GM19455 (cell line): ENCODE results near the gene ARHGEF4.
"Not testable (repeated sequence)": the region's sequence is repeated elsewhere in the genome, so short reads cannot be mapped to it uniquely, and the experiment has no call there.

Source experiments
- ATAC-seq: cut with Tn5 transposase; IDR thresholded peaks from one replicate; pipeline ENCODE4 v1.9.1; 2021; ENCODE audit not compliant: unreplicated experiment

The ARHGEF4 gene

DNA sequence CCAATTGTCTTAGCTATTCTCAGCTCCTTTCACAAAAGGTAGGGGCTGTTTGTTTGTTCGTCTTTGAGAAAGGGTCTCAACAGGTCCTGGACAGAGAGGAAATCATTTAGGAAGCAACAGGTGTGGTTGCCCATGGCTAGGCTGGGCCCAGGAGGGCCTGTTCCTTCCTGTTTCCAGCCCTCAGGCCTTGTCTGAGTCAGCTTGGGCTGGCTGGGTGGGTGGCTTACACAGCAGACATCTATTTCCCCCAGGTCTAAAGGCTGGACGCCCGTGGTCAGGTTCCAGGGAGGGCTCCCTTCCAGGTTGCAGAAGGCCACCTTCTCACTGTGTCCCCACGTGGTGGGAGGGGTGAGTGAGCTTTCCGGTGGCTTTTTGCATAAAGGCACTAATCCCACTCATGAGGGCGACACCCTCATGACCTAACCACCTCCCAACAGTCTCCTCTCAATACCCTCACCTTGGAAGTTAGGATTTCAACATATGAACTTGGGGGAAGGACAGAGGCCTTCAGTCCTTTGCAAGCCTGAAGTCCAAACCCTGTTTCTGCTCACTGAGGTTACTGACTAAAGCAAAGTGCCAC, 45.5 kb downstream of the ARHGEF4 start:
- ATAC-seq = no peak

DNA sequence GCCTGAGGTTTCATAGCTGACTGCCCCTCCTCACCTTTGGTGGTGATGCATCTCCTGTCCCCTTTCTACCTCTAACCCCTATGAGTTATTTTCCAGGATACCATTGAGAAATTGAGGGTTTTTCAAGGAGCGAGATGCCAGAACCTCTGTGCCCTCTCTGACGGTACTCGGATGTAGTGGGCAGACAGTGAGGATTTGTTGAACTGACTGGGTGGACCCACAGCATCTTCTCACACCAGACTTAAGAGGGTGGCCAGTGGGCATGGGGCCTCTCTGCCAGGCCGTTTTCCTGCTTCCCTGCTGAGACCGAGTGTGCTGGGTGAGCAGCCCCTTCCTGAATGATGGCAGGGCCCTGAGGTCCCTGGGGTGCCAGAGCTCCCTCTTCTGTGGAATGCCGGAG, 46.3 kb downstream of the ARHGEF4 start:
- ATAC-seq = no peak

DNA sequence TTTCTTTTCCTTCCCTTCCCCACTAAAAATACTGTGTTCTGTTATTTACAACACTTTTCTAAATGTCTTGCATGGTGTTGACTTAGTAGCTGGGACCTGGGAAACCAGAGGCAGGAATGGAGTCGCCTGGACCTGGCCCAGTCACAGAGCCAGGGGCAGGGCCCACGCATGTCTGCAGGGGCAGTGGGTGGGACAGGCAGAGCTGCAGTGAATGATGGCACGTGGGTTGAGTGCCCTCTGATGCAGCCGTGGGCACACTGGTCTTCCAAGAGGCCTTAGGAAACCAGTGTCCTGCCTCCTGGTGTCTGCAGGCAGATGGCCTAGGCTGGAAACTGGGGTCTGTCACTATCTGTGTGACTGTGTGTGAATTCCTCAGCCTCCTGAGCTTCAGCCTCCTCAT, 46.8 kb downstream of the ARHGEF4 start:
- ATAC-seq = no peak

DNA sequence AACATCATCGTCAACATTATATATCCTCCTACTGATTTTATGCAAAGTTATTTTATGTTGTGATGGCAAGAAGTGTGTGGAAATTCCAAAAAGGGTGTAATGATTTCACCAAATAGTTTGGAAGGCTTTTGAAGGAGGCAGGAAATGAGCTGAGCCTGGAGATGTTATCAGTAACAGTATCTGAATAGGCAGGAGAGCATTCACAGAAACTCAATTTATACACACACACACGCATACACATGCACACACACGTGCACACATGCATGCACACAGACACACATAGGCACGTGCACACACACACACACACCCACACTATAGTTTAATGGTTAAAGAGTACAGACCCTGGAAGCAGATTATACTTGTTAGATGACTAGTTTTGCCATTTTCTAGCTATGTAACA, 47.3 kb downstream of the ARHGEF4 start:
- ATAC-seq = no peak

DNA sequence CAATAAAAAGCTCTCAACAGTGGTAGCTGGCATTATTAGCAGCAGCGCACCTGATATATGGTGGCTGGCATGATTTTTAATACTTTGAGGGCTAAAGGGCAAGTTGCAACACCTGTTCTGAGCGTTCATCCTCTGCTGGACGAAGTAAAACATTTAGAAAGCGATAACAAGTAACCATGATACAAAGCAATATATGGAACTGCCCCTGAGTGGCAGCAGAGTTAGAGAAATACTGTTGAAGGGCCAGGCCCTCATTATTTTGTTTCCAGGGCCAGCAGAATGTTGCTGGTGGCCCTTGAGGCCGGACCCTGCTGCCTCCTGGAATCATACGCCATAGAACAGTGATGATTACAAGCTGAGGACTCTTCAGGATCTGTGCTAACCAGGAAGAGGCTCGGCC, 47.8 kb downstream of the ARHGEF4 start:
- no peak for ATAC-seq

DNA sequence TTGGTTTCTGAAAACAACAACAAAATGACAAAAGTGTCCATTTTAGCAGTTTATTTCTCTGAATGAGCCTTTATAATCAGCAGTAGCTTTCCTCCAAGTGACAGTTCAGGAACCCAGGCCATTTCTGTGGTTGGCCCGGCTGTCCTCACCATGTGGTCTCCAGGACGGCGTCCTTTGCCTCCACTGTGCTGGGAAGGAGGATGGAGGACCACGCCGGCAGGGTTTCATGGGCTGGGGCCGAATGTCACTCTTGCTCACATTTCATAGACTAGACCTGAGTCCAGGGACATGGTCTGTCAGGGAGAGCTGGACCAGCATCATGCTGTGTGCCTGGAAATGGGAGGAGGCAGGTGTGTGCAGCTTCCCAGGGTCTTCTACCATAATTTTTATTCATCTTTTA, 50.9 kb downstream of the ARHGEF4 start:
- no peak for ATAC-seq

DNA sequence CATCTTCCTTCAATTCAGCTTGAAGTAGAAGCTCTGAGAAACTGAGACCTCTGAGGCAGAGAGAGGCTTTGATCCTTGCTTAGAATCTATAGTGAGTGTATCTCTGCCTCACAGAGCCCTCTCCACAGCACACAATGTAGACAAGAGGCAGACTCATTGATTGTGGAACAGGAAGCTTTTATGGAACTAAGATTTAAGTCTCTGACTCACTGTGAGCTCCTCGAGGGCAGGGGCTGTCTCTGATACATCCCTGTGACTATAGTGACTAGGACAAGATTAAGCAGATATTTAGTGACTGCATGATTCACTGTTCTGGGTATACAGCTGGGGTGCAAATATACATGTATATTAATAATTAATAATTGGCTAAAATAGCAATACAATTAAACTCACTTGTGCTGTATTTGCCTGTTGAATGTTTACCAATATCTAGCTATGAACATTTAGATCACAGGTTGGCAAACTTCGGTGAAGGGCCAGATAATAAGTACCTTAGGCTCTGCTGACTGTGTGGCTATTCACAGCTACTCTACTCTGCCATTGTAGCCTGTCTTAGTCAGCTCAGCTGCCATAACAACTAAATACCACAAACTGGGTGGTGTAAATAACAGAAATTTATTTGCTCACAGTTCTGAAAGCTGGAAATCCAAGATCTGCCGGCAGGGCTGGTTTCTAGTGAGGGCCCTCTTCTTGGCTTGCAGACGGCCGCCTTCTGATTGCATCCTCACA, 54.4 kb downstream of the ARHGEF4 start:
- no peak for ATAC-seq

DNA sequence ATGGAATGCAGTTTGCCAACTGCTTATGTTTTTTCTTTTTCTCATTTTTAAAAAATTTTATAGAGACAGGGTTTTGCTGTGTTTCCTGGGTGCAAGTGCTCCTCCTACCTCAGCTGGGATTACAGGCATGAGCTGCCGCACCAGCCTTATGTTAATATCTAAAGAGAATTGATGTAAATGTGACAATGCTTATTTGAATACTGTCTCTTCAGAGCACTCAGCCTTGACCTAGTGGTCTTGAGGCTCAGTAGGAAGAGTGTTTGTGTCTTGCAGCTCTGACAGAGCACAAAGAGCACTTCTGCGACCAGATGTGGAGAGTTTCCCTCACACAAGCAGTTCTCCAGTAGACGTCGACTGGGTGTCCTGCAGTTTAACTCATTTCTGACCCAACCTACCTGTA, 55.3 kb downstream of the ARHGEF4 start:
- ATAC-seq = no peak

DNA sequence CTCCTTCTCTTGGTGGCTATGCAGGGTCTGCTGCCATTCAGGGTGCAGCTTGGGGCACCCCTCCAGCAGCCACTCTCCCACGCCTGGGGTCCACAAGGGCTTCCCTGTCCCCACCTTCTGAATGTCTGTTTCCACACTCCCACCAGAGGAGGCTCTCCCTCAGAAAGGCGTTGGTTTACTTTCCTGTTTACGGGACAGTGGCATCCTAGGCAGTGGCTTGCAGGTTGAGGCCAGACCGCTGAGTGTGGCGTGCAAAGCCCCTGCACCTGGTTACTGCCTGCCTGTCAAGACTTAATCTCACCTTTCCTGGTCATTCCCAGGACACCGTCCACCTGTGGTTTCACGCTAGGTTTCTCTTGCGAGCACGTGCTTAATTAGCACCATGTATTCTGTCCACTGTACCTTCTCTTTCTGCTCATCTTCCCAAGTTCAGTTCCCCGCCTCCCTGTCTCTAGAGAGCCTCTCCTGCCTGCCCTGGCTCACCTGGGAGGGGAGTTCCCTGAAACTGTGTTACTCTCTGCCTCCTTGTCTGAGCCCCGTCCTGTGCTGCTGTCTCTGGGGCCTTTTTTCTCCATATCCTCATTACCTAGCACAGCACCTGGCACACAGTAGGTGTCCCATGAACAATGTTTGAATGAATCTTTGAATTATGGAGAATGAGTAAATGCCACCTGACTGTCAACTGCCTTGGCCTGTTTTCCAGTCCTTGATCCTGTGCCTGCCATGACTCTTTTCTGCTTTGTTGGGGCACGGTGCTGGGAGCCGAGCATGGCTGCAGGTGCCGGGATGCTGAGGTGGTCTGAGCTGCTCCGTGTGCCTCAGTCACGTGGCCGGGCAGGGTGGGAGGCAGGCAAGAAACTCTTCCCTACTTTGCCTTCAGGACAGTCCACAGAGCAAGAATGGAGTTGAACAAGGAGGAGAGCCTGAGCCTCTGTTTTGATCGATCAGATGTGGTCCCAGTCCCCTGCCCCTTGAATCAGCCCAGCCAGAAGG, 56.4 kb downstream of the ARHGEF4 start:
- ATAC-seq = no peak

DNA sequence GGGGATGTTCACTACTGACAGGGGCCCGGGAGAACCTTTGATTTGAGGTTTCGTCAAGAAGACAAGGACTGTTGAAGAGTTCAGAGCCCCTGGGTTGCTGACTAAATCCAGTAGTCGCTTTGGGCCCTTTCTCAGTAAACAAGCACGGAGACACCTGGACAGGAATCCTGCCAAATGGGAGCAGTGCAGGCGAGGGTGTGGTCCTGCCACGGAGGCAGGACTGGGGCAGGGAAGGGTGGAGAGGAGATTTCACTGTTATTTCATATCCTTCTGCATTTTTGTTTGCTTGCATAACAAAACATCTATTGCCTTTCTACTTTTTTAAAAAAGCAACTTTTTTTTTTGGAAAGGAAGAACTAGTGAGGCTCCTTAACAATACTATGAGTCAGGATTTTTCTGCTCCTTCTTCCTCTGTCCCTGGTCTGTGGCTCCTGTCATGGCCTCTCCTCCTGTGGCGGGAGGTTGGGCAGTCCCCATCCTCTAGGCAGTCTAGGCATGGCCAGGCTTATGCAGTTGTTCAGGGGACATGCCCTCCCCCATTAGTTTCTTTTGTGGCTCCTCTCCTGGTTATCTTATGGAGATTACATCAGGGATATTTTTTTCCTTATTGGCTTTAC, 57.7 kb downstream of the ARHGEF4 start:
- no peak for ATAC-seq

DNA sequence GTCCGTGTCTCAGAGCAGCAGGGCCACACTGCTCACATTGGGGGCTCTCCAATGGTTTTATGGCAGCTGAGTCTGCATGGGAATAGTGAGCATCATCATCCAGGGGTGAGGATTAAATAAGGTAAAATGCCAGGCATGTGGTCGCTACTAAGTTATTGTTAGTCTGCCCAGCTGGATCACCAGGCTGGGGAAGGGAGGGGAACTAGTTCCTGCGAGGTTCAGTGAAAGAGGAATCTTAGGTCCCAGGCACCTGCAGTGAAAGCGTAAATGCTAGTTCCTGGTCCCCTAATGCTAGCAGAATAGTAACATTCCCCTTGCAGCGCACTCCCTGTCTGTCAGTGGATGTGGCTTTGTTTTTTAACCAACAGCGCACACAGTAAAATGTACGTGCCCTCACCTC, 60.1 kb downstream of the ARHGEF4 start:
- ATAC-seq = no peak

DNA sequence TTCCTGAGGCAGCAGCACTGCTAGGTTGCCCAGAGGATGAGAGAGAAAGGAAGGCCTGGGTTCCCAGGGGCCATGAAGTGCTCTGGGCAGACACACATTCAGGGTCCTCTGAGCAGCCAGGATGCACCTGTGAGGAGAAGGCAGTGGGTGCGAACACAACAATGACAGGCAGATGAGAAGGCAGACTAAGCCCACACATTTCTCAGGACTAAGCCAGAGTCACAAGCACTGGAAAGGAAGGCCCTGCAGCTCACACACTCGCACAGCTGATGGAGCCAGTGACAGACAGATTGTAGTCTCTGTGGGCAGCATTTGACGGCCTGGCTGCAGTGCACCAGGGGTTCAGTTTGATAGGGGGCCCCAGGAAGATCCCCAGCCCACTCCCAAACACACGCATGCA, 61.8 kb downstream of the ARHGEF4 start:
- no peak for ATAC-seq

DNA sequence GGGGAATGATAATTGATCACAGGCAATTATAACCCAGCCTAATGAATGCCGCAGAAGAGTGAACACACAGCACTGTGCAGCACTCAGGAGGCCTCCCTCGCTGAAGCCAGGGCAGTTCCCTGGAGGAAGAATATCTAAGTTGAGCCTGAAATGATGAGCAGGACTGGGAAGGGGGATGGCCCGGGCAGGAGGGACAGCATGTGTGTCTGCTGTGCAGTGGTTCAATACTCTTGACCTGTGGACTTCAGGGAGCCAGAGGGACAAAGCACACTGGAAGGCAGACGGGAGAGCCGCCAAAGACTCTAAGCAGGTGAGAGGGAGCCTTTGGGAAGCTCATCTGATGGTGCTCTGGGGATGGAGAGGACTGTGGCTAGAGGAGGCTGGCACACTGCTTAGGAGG, 62.6 kb downstream of the ARHGEF4 start:
- no peak for ATAC-seq

DNA sequence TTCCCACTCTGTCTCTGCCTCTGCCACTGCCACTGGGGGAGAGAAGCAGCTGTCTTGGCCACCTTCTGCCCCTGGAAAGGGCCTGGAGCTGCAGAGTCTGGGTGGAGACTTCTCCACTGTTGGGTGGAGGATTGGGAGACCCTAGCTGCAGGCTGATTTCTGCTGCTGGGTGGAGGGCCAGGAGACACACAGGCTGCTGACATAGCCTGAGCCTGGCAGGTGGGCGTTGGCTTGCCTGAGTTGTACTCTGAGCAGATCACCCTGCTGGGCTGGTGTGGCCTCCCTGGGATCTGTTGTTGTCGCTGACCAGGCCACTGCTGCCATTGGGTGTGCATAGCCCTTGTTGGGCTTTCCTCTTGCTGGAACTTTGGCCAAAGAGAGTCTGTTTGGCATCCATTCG, 64.3 kb downstream of the ARHGEF4 start:
- ATAC-seq = no peak

DNA sequence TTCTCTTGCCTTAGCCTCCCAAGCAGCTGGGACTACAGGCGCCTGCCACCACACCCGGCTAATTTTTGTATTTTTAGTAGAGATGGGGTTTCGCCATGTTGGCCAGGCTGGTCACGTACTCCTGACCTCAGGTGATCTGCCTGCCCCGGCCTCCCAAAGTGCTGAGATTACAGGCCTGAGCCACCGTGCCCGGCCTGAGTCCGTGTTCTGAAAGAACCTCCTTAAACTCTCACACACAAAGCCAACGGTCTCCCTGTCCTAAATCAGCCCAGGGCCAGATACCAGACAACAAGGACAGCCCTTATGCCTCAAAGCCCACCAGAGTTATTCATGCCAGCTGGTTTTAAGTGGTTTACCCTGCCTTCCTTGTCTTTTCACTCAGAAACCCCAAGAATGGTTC, 64.9 kb downstream of the ARHGEF4 start:
- not testable (repeated sequence) for ATAC-seq

DNA sequence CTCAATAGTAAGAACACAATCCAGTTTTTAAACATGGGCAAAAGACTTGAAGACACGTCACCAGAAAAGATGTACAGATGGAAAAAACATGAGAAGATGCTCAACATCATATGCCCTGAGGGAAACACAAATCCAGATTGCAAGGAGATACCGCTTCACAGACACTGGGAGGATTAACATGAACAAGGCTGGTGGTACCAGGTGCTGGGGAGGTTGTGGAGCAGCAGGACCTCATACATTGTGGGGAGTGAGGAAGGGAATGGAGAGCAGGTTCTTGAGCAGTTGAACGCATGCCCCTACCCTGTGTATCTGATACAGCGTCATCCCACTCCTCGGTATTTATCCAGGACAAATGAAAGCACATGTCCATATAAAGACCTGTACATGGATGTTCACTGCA, 72.1 kb downstream of the ARHGEF4 start:
- ATAC-seq = no peak

DNA sequence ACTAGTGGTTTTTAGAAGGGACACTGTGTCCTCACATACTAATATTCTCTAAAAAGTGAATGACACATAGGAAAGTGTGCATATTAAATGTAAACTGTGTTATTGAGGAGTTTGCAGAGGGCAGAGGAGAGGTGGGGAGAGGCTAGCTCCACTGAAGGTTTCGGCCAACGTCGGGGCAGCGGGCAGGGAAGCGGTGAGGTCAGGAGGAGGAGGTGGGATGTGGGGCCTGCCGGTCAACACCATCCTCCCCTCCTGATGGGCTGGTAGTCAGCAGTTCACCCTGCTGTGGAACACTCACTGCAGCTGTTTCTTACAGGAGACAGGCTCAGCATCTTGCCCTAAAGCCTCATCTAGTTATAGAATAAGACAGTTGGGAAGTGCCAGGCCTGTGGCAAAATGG, 74.2 kb downstream of the ARHGEF4 start:
- no peak for ATAC-seq

DNA sequence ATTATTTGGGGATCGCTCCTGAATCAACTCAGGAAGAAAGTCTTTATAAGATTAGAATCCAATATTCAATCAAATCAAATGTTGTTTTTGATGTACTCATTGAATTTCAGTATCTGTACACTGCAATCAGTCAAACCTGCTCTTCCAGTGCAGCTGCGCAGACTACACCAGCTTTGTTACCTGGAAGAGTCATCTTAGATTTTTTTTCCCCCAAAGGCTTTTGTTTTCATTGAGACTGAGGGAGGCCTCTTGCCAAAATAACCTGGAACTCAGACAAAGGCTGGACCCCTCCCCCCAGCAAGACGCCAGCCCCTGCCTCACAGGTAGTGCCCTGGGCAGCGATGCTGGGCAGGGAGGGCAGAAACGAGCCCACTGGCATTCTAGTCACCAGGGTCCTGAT, 74.8 kb downstream of the ARHGEF4 start:
- ATAC-seq = no peak

DNA sequence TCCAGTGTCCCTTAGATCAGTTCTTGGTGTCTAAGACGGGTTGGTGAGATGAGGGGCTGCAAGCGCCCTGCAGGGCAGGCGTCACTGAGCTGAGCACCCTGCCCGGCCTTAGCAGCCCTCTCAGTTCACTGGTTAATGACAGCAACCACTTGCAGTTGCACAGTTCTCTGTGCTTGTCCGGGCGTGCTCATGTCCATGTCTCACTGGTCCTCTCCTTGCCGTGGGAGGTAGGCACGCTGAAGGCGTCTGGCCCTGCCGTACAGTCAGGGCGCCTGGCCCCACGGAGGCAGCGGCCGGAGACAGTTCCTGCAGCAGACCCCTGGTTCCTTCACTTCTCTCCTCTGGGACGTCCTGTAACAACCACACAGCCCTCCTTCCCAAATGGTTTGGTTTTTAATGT, 75.3 kb downstream of the ARHGEF4 start:
- no peak for ATAC-seq

DNA sequence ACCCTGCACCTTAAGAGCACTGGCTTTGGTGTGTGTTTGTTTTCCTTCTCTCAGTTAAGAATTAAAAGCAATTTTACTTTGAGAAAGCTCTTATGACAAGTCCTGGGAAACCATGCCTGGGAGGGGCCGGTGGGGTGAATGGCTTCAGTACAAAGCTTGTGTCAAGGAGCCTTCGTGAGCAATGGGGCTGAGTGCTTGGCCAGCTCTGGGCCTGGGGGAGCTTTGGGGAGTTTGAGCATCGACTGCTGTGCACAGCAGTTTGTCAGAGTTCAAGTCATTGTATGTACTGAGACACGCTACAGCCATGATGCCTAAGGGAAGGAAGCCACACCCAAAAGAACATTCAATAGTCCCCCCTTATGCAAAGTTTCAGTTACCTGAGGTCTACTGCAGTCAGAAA, 75.8 kb downstream of the ARHGEF4 start:
- no peak for ATAC-seq

DNA sequence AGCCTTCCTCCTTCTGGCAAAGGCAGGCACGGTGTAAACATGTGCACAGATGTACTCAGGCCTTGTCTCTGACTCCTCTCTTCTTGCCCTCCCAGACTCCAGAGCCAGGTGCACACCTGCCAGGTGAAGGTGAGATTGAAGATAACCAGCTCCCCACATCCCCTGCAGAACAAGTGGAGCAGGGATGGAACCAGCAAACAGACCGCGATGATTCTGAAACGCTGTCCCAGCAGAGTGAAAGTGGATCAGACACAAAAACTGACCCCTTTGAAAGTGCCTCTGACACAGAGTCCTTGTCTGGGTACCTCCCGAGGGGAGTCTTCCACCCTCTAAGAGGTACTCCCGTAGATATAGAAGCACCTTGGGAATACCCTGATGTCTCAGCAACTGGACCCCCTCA, 77.2 kb downstream of the ARHGEF4 start:
- ATAC-seq = no peak
